ENCODE data around the gene SLC35E3. TPM values are rescaled to one million over a fixed set of nuclear protein-coding genes. Genes with fewer than 3 reads are reported as not detected.

SLC35E3 gene
- total and polyA plus RNA-seq, 2 experiments from 2014 or later, result 5.5 to 13.8 TPM

GRCh38 chr12:68804657-68805591 lies 58.9 kb downstream of the SLC35E3 start:
- peak overlapping the region; percentile 66 for H2AFZ ChIP-seq
- H3F3A ChIP-seq (replicated peaks; ENCODE audit: low read depth), result peaks cover 18% of the 10 kb centered on the region; the same call in 1 of the 2 replicates
- TF ChIP-seq JUNB (IDR thresholded peaks at IDR 0.05; ENCODE audit: unreplicated experiment) (no peak), ZNF462 (CRISPR knock-in tag; IDR thresholded peaks at IDR 0.05) (0 out of 2 replicates have a peak, but pooled peaks have one; percentile 3)
- Mint-ChIP-seq H3K9me3 (no peaks in the 10 kb centered on the region), H3K4me3 (no peak overlapping the region; the same call in 2 of the 3 replicates), H3K27me3 (ENCODE audit: insufficient read depth, low read depth, poor library complexity) (peaks cover 16% of the 10 kb centered on the region), H3K4me1 (peaks cover 26% of the 10 kb centered on the region), H3K36me3 (ENCODE audit: low read depth) (peaks cover 13% of the 10 kb centered on the region), H3K27ac (peak overlapping the region; percentile 72)
- H3K4me3 ChIP-seq, result peak overlapping the region; percentile 33; the same call in 1 of the 2 replicates
- no peaks in the 10 kb centered on the region for H4K20me1 ChIP-seq (replicated peaks; ENCODE audit: insufficient read depth)
- H3K4me1 ChIP-seq (ENCODE audit: insufficient read depth), result peaks cover 29% of the 10 kb centered on the region
- H3K9me2 ChIP-seq (ENCODE audit: insufficient read depth), result no peaks in the 10 kb centered on the region
- H3K27ac ChIP-seq (ENCODE audit: low read depth), result no peak overlapping the region; the same call in 1 of the 2 replicates
- peaks cover 5% of the 10 kb centered on the region for H3K36me3 ChIP-seq (ENCODE audit: insufficient read depth)
- H3K4me2 ChIP-seq, result peak overlapping the region; percentile 53
- H3K27me3 ChIP-seq (ENCODE audit: insufficient read depth), result no peaks in the 10 kb centered on the region
- H3K79me2 ChIP-seq (replicated peaks; ENCODE audit: insufficient read depth), result peaks cover 12% of the 10 kb centered on the region
- DNase-seq (ENCODE audit: low spot score) (peak; percentile 73), ATAC-seq (peak; percentile 3; the same call in 2 of the 3 replicates)

GRCh38 chr12:68805592-68806120 lies 59.7 kb downstream of the SLC35E3 start:
- H3K4me3 ChIP-seq, result no peak overlapping the region; the same call in 1 of the 2 replicates
- H2AFZ ChIP-seq, result no peak overlapping the region
- peaks cover 8% of the 10 kb centered on the region for H3K36me3 ChIP-seq (ENCODE audit: insufficient read depth)
- no peaks in the 10 kb centered on the region for H3K9me2 ChIP-seq (ENCODE audit: insufficient read depth)
- H3F3A ChIP-seq (replicated peaks; ENCODE audit: low read depth), result peaks cover 18% of the 10 kb centered on the region; the same call in 1 of the 2 replicates
- TF ChIP-seq EZH2 (IDR thresholded peaks at IDR 0.05; ENCODE audit: low read depth, unreplicated experiment) (no peak), NANOG (IDR thresholded peaks at IDR 0.05; ENCODE audit: borderline replicate concordance) (no peak)
- H3K79me2 ChIP-seq (replicated peaks; ENCODE audit: insufficient read depth), result peaks cover 19% of the 10 kb centered on the region
- ATAC-seq (no peak), DNase-seq (ENCODE audit: low spot score) (no peak)
- Mint-ChIP-seq H3K36me3 (ENCODE audit: low read depth) (peaks cover 19% of the 10 kb centered on the region), H3K27me3 (ENCODE audit: insufficient read depth, low read depth, poor library complexity) (peaks cover 16% of the 10 kb centered on the region), H3K4me3 (no peak overlapping the region; the same call in 2 of the 3 replicates), H3K27ac (no peak overlapping the region; the same call in 1 of the 2 replicates), H3K4me1 (peaks cover 26% of the 10 kb centered on the region), H3K9me3 (no peaks in the 10 kb centered on the region)
- no peaks in the 10 kb centered on the region for H4K20me1 ChIP-seq (replicated peaks; ENCODE audit: insufficient read depth)
- peaks cover 29% of the 10 kb centered on the region for H3K4me1 ChIP-seq (ENCODE audit: insufficient read depth)
- H3K27me3 ChIP-seq (ENCODE audit: insufficient read depth), result no peaks in the 10 kb centered on the region
- H3K27ac ChIP-seq (ENCODE audit: low read depth), result no peak overlapping the region
- H3K4me2 ChIP-seq, result peak overlapping the region; percentile 53

All from GM23338 (cell line).